NOMO-1 treated with dmso at 0.1 percent for 144 hours (cell line): Measurements from ENCODE around the gene SMCO4.

Experiments used
- DNase-seq: peaks from one replicate; lab custom pipeline; 2025; ENCODE audit not compliant: unreplicated experiment; lab: John Stamatoyannopoulos, UW

Gene SMCO4

DNA sequence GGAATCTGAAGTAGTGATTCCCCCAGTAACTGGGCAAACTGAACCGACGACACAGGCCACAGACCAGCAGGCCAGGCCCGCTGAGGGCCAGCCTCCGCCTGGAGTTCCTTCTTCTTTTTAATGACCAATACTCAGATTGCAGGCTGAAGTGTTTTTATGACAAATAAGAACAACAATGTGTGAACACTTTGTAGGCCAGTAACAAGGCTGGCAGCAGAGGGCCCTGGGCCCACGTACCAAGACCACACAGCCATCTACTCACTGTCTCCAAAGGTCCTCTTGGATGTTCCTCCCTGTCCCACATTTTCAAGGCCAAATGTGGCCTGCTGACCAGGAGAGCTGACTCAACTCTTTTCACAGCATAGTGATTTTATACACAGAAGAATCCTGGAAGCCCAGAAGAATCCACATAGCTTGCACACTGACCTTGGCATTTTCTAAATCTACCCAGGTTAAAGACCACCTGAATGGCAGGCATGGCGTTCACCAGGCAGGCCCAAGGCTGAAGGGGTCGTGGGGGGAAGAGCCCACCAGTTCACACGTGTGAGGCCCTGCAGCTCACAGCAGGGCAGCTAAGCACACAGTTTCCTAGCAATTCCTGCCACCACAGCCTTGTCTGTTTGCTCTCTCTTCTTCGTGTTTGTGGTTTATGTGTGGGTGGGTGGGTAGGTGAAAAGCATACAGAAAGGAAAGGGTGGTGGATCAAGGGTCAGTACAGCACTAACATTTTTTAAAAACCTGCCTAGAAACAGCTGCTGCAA is 13.3 kb downstream of the SMCO4 start:
- DNase-seq, result no peak

DNA sequence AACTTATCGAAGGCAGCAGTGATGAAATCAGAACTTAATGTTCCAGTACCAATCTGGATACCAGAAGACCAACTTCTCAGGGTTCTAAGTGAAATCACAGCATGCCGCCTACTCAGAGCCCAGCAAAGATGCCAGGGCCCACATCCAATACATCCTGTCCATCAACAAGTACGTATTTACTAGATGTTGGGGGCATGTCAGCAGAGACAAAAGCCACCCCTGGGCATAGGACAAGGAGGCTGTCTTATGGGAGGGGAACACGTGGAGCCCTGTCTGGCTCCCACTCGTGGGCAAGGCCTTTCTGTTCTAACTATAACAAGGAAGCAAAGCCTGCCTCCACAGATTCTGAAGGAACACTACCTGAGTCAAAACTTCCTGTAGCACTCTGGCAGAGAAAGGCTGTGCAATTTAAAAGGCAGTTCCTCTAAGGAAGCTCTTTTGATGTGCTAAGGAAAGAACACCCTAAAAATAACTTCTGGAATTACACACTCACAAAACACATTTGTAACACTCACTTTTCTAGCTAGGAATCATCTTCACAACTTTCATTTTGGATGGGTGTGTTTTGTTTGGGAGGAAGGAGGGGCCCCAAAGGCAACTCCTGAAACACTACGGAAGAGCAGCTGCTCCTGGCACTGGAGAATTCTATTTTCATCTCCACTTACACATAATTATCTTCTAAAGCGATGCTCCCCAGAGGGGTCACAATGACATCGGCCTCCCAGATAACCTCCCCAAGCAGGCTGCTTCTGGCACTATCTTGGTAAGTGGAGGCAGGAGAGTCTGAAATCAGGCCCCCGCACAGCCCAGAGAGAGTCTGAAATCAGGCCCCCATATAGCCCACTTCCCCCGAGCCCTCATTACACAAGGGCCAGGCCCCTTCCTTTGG is 14.2 kb downstream of the SMCO4 start:
- no peak for DNase-seq

DNA sequence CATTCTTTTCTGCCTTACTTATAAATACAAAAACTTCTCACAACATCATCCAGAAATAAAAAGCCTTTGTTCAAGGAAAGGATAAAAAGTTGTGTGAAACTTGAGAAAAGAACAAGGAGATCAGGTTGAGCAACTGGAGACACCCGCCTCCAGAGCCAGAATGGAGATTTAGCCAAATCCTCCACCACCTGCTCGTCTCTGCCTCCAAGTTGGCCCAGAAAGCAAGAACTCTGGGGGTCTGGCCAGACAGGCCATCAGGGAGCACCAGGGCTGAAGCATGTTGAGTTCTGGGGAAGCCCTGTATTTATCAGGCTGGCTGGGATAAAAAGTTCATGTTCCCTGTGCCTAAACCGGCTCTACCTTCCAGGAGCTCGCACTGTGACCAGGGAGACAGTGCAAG is 14.9 kb downstream of the SMCO4 start:
- DNase-seq, result no peak

DNA sequence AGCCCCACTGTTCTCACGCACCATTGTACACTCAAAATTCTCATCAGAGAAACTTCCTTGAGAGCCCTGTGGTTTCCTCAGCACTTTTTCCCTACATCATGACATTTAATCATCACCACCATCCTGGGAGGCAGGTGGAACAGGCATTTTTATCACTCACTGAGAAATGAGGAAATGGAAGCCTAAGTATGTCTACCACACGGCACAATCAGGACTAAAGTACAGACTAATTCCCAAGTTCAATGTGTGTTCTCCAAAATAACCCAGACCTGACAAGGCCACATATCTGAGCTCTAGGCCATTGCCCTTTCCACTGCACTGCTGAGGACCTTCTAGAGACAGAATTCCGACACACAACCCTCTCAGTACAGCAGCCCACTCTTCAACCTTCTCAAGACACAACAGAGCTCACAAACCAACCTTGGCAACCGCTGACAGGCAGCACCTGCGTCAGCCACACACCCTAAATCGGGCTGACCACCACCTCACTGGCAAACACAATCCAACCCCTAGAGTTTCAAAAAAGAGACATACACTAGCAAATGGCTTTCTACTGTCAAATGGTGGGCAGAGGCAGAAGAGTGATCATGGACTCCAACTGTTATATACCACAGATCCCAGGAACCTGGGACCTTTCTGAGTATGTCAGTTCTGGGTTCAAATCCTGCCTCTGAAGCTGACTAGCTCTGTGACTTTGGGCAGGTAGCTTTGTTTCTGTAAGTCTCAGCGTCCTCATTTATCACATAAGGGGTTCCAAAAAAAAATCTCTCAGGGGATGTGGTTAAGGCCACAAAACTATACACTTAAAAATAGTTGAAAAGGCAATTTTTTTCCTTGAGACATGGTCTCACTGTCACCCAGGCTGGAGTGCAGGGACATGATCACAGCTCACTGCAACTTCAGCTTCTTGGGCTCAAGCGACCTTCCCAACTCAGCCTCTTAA is 16.3 kb downstream of the SMCO4 start:
- DNase-seq, result no peak

DNA sequence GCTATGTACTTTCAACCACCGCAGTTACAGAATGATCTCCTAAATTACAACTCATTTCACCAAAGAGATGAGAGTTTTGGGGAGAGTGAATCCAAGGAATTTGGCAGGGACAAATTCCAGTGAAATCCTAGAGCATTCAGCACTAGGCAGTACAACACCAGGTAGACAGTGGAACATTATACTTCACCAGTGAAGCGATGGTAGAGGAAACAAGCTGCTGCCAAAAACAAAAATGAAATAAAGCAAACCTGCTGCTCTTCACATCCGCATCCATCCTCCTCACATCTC is 16.9 kb downstream of the SMCO4 start:
- DNase-seq, result no peak

DNA sequence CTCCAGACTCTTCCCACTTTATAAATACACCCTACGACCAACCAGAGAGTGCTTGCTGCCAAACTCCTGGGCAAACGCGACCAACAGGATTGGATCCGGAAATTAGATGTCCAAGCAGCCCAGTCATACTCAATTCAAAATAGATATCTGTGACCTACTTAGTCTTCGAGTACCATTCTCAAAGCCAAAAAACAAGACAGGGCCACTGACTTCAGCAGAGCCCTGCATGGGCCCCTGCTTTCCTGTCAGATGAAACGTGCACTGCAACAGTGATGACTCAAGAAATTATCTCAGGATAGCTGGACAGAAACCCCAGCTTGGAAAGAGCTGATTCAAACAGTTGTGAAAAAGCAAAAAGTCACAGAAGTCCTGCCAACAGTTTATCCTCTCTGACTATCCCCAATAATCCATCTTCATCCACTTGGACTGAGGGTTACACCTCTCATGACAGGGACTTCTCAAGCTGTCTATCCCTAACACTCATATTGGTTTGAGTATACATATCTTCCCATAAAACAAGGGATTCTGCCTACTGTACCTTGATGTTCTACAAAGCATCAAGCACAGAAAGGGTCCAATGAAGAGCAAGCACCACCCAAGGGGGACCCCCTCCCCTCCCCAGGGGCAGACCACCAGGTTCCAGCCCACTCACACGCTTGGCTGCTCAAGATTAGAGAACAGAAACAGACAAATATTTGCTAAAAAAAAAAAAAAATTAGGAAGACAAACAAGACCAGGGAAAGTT is 17.4 kb downstream of the SMCO4 start:
- no peak for DNase-seq

DNA sequence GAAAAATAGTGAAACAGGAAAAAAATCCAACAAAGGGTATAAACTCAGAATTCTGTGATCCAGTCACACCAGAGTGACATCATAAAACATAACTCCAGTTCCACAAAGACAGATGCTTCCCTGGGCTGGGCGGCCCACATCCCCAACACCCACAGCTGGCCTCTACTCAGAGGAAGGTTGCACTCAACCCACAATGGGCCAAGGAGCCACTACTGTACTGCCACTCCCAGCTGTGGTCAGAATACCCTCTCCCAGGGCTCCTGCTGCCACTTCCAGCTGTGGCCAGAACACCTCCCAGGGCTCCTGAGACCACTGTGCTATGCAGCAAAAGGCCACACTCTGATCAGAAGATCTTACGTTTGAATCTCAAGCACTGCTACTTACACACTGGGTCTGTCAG is 18.3 kb downstream of the SMCO4 start:
- no peak for DNase-seq

DNA sequence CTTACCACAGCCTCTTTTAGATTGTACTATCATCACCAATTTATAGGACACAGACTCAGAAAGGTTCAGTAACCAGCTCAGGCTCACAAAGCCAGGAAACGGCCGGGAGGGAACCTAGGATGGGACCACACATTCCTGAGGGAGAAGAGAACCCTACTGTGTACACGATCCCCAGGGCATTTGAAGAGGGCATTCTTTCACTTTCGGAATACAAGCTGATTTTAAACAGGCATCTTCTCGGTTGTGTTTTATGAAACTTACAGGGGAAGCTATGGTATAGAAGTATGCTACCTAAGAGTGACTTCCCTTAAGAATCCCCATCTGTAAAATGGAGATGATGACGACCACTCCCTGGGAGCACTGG is 19.0 kb downstream of the SMCO4 start:
- DNase-seq, result no peak

DNA sequence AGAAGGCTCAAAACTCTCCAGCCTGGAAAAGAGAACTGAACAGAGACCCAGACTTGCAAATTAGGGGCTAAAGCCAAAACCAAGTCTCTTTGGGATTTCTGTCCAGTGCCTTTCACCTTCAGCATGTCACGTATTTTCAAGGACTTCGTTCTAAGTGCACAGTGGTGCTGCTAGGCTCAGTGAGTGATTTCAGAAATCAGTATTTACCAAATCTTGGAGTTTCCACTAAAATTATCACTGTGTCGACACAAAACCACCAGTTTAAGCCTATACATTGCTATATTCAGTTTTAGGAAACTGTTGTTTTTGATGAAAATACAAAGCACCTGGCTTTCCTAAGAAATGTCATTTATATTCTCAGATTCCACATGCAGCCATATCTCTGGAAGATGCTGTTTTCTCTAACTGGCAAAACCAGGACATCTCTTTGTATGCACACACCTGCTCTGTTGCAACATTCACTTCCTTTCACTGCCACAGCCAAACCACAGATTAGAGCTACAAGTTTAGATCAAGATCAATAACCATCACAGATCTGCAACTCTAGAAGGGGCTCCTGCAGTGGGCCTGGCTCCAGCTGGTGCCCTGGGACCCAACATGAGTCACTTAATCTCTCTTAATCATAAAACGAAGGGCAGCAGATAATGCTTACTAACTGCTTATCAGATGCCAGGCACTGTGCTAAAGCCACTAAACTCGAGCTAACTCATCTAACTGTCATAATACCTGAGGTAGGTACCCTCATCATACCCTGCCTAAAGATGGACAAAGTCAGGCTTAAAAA is 22.3 kb downstream of the SMCO4 start:
- no peak for DNase-seq

DNA sequence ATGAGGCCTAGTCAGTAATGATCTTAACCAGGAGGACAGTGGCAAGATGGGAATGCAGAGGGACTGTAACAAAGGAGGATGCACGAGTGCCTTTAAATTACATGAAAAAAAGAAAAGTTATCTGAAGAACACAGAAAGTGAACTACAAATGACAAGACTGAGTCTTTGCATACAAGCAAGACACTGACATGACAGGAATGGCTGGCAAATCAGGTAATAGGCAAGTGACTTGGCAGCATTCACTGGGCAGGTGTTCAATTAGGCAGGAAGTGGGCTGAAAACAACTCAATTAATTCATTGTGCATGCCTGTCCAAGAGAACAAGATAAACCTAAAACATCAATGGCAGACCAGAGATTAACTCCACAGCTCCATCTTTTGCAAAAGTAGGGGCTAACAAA is 24.0 kb downstream of the SMCO4 start:
- no peak for DNase-seq

DNA sequence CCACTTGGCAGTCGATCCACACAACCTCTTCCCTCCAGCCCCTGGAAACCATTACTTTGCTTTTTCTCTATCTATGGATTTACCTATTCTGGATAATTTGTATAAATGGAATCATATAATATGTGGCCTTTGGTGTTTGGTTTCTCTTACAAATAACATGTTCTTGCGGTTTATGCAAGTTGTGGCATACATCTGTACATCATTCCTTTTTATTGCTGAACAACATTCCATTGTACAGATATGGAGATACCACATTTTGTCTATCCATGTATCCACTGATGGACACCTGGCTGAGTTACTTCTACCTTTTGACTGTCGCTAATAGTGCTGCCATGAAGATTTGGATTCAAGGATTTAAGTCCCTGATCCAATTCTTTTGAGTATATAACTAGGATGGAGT is 25.1 kb downstream of the SMCO4 start:
- no peak for DNase-seq

DNA sequence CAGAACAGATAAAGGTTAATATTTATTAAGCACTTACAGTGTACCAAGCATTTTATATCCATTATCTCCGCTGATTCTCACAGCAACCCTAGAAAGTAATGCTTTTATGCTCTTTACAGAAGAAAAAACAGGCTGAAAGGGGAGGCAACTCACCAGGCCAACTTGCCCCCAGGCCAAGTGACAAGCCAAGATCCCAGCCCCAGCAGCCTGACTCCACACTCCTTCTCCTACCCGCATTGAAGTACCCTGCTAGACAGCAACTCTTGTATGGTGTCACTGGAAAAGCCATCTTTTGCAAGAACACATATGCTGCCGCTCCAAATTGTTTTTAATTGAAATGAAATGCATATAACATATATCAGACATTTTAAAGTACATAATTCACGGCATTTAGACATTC is 25.6 kb downstream of the SMCO4 start:
- no peak for DNase-seq

DNA sequence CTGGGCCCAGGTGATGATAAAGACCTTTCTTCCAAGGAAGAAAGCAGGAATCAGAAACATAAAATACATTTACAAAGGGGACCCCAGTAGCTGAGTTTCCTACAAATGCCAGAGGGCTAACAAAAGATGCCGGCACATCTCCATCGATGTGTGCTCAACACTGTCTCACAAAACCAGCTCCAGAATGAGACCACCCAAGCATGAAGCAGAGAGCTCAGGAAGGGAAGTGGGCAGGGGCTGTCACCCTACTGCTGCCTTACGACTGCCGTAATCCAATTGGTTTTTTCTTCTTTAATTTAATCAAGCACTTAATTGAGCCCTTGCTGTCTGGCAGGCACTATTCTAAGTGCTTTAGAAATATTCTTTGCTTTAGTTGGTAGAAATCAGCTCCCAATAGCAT is 26.1 kb downstream of the SMCO4 start:
- no peak for DNase-seq

DNA sequence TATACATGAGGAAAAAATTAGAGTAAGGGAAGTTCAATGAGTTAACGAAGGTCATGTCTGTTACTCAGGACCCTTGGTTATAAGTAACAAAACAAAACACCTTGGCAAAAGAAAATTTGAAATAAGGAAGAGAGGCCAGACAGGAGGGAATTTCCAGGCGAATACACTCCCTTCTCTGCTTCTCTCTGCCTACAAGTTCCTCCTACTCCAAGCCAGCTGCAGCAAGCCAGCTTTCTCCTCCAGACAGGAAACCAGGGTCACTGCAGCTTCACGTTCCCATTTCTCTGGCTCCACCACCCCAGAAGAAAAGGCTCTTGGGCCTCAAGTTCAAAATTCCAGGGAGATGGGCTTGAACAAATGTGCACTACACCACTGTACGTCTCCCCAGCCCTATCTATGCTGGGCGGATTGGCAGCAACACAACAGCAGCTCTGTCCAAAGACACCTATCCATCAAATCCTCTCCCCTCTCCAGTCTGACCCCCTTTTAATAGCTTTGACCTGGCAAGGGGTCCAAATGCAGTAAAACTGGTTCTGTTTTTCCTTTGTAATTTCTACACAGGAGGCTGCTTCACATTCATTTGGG is 27.7 kb downstream of the SMCO4 start:
- DNase-seq, result no peak

DNA sequence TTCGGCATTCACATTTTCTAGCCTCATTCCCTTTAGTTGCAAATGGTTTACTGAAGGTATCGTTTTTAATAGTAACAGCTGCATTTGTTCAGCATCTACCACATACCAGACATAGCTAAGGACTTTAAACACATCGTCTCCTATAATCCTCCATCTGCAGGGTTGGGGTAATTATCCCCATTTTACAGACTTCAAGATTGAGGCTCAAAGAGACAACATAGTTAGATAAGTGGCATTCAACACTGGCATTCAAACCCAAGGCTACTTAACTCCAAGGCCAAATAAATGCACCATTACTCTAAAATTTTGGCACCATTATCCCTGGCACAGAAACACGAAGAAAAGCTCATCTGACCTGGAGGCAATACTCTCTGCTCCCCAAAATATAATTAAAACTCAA is 28.5 kb downstream of the SMCO4 start:
- no peak for DNase-seq

DNA sequence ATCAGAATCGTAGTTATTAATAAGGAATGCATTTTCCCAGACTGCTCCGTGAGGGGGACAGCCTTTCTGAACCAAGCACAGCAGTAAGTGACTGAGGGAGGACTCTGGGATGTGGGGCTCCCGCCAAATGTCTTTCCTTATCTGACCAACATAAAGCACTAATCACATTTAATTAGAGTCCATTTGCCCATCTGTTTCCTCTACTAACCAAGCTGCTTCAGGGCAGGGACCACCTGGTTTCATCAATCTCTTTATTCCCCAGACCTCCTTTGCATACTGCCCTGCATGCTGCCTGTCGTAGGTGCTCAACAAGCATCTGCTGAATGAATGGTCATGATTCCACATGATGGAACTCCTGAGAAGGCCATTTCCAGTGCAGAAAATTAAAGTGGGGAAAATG is 29.4 kb downstream of the SMCO4 start:
- DNase-seq, result no peak

DNA sequence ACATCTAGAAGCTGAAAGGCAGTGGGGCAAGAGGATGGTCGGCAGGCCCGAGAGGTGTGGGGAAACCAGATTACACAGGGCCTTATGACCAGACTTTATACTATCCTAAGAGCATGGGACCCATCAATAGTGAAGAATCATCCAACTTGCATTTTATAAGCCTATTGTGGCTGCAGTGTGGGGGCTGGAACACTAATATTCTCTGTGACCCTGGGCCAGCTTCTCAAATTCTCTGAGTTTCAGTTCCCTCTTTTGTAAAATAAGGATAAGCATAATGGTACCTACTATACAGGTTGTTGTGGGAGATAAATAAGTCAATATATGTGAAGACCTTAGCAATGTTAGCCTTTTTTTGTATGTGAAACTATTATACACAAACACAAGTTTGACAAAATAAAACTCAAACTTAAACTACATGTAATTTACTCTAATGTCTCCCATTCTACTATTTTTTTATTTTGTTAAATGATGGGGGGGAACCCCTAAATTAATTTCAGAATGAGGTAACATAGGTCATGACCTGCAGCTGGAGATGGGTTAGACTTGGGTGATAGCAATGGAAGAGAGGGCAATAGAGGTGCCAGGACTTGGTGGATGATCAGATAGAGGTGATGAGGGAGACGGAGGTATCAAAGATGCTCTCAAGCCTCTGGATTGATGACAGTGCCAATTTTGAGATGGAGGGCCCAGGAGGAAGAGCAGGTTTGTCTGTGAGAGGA is 30.1 kb downstream of the SMCO4 start:
- no peak for DNase-seq

DNA sequence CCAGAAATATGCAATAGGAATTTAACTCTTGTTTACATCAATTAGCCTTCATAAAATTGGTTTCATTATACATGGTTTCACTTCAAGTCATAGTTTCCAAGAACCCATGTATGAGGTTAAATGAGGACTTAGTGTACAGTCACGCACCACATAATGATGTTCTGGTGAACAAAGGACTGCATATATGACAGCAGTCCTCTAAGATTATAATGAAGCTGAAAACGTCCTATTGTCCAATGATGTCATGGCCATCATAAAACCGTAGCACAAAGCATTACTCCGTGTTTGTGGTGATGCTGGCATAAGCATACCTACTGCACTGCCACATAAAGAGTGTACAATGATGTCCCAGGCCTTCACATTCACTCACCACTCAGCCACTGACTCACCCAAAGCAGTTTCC is 31.1 kb downstream of the SMCO4 start:
- DNase-seq, result no peak

DNA sequence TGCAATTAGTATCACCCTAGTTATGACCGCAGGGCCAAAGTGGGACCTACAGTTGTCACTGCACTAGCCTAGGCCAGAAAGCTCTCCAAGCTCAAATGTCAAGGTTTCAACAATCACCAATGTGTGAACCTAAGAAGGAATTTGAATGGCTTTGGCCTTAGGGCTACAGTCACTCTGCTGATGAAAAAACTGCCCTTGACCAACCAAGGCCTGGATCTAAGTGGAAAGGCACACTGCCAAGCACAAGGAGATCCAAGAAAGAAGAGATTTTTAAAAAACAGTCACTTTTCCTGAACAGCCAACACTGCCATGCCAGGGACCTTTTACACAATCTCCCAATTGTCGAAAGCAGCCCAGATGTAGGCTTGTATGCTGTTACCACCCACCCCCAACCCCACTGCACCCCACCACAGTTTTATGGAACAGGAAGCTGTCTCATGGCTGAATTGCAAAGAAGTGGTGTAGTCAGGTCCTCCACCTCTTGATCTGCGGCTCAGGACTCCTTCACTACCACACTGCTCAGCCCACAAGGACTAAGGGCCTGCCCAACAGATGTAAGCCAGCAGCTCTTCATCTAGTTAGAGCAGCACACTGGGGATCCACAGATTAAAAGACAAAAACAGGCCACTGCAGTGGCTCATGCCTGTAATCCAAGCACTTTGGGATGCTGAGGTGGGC is 32.9 kb downstream of the SMCO4 start:
- no peak for DNase-seq
